Urothelium cell line (cell line): ENCODE measurements around the gene POLR3G.

Experiments used
- DNase-seq: peaks from one replicate; pipeline ENCODE4 v3.0.0; 2011; ENCODE audit warnings: low spot score, mixed read lengths
- FAIRE-seq: peaks from 2 replicates; lab custom pipeline; 2011; peaks lifted over from hg19 to GRCh38; lab: Jason Lieb, UNC

The POLR3G gene, protein sequence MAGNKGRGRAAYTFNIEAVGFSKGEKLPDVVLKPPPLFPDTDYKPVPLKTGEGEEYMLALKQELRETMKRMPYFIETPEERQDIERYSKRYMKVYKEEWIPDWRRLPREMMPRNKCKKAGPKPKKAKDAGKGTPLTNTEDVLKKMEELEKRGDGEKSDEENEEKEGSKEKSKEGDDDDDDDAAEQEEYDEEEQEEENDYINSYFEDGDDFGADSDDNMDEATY

GRCh38 chr5:90474235-90475107 is at the start of gene POLR3G, which contains the start of gene MBLAC2:
POLR3G (plus strand) TSS chr5:90474864; CDS start chr5:90485568, 10,704 bp downstream.
MBLAC2 (minus strand) TSS chr5:90474771; CDS start chr5:90474292, 479 bp downstream.
- peak; percentile 65 for FAIRE-seq
- DNase-seq: peak; percentile 95

DNA sequence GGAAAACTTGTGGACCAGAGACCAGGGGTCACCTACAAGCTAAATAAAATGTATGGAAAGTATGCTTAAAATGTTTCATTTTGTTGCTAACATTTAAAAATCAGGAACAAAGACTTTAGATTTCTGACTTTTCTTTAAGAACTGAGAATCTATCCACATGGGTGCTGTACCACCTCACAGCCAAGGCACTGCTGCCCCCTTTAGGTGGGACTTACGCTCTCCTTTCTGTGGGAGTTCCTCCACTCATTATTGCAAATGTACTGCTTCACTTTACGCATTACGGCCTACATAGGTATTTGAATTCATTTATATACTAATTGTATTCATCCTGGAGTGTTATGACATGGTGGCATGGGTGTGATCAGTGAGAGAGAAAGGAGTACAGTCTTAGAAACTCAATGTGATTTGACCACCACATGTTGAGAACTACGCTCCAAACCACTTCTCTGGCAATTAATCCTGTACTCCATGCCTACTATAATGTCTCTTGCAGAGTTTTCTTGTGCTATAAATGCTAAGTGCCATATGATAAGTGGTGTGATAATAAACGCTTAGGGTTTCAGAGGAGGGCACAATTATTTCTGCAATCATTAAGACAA is 40.4 kb upstream of the POLR3G start:
- peak; percentile 58 for FAIRE-seq

GRCh38 chr5:90437663-90438062 is 37.0 kb upstream of the POLR3G start:
- FAIRE-seq: no peak

More for the DNA sequence above, 40.4 kb upstream of the POLR3G start:
- peak; percentile 25 for DNase-seq

GRCh38 chr5:90438100-90438499 is 36.6 kb upstream of the POLR3G start:
- no peak for DNase-seq
- FAIRE-seq: no peak

More at GRCh38 chr5:90437663-90438062, 37.0 kb upstream of the POLR3G start:
- DNase-seq: no peak

GRCh38 chr5:90440644-90441043 is 34.0 kb upstream of the POLR3G start:
- DNase-seq (no peak), FAIRE-seq (no peak)

- DNase-seq (no peak), FAIRE-seq (no peak)
Measured at GRCh38 chr5:90446961-90447360, 27.7 kb upstream of the POLR3G start.

- FAIRE-seq (no peak), DNase-seq (no peak)
Measured at GRCh38 chr5:90461288-90461687, 13.4 kb upstream of the POLR3G start.

- no peak for DNase-seq
- FAIRE-seq: no peak
Measured at GRCh38 chr5:90472783-90473395, 1.8 kb upstream of the POLR3G start.

GRCh38 chr5:90473396-90474234 is 1.0 kb upstream of the POLR3G start:
- FAIRE-seq (no peak), DNase-seq (peak; percentile 13)

DNA sequence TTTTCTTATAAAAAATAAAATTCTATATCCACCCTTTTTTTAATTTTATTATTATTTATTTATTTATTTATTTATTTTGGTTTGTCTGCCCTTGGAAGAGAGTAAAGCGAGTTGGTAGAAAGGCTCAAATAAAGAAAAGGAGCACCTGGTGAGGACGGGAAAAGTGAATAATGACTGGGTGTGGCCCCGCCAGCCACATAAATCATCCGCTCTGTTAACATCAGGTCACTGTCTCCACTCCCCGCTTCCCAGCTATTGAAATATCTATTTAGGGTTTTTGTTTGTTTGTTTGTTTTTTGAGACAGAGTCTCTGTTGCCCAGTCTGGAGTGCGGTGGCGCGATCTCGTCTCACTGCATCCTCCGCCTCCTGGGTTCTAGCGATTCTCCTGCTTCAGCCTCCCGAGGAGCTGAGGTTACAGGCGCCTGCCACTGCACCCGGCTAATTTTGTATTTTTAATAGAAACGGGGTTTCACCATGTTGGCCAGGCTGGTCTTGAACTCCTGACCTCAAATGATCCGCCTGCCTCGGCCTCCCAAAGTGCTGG is 844 bp downstream of the POLR3G start:
- DNase-seq: no peak
- no peak for FAIRE-seq

GRCh38 chr5:90476391-90476790 is 1.7 kb downstream of the POLR3G start:
- FAIRE-seq (no peak), DNase-seq (no peak)

DNA sequence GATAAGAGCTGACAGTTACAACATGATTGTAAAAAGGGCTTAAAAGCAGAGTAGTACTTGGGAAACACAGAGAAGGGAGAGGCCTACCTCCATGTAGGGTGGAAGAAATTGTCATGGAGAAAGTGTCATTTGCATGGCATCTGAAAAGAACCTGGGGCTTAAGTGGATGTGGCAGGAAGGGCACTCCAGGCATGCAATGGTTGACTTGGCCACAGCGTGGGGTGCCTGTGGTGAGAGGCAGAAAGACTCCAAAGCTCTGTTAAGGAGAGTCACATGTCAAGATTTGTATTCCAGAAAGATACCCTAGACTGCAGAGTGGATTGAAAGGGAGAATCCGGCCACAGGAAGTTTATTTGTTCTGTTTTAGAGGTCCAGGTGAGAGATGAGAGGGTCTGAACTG is 2.4 kb downstream of the POLR3G start:
- FAIRE-seq: no peak
- DNase-seq: no peak

GRCh38 chr5:90477621-90478215 is 3.1 kb downstream of the POLR3G start:
- DNase-seq: no peak
- FAIRE-seq: no peak

GRCh38 chr5:90479611-90480385 is 5.1 kb downstream of the POLR3G start:
- FAIRE-seq (no peak), DNase-seq (no peak)

- DNase-seq: no peak
- FAIRE-seq: no peak
Measured at GRCh38 chr5:90480699-90481098, 6.0 kb downstream of the POLR3G start.

DNA sequence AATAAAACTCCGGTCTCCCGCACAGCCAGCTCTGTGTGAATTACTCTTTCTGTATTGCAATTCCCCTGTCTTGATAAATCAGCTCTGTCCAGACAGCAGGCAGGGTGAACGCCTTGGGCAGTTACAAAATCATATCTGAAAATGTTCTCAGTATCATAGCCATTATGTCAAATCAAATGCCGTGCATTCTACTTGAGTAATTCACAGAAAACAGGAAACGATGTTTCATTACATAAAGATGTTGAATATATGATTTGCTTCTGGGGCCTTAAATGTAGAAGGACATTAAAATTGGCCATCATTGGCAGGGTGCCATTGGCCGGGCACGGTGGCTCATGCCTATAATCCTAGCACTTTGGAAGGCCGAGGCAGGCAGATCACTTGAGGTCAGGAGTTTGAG is 8.5 kb downstream of the POLR3G start:
- no peak for FAIRE-seq

GRCh38 chr5:90484540-90484939 is 9.9 kb downstream of the POLR3G start:
- no peak for FAIRE-seq

More for the DNA sequence above, 8.5 kb downstream of the POLR3G start:
- DNase-seq: no peak

DNA sequence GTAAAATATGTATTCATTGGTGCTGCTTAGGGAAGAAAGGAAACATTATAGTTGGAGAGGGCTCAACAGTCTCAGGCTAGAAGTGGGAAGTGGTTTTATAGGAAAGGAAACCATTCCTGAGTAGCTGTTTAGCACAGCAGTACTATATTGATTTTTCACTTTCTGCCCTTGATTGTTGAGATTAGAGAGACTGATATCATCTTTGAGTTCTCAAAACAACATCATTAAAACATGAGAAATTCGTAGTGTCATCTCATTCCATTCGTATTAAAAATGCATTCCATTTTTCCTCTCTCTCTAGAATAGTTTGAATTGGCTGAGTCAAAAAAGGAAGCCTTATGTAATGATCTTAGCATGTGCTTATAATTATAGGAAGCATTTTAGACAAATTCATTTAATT is 14.1 kb downstream of the POLR3G start:
- FAIRE-seq: no peak
- DNase-seq: no peak

More at GRCh38 chr5:90484540-90484939, 9.9 kb downstream of the POLR3G start:
- no peak for DNase-seq

GRCh38 chr5:90494043-90494442 is 19.4 kb downstream of the POLR3G start:
- FAIRE-seq (no peak), DNase-seq (no peak)
